HG02623 (cell line): ENCODE measurements around the gene SPRR1B.
"Not testable (repeated sequence)": the region's sequence is repeated elsewhere in the genome, so short reads cannot be mapped to it uniquely, and the experiment has no call there.

Experiments
- ATAC-seq: cut with Tn5 transposase; IDR thresholded peaks from one replicate; pipeline ENCODE4 v1.9.1; 2021; ENCODE audit warnings: moderate library complexity; ENCODE audit not compliant: unreplicated experiment

The SPRR1B gene, protein sequence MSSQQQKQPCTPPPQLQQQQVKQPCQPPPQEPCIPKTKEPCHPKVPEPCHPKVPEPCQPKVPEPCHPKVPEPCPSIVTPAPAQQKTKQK

DNA sequence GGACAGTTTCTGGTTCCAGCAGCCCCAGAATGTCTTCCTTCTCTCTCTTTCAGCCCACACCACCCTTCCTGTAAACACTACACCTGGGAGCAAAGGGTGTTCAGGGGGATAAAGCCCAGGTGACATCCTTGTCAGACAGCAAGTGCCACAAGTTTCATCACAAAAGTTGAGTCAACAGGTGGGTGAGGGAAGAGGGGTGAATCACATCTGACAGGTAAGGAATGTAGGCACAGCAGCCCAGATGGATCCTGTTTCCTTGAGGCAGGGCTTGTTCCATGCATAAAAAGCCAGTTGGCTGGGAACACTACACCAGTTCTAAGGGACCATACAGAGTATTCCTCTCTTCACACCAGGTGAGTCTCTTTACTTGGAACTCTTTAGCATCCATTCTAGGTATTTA, at the start of gene SPRR1B:
Gene SPRR1B, plus strand, starts transcription at position 309 of the 400 bp plus-strand sequence. CDS start 1,143 bp downstream, outside the sequence.
- no peak for ATAC-seq

DNA sequence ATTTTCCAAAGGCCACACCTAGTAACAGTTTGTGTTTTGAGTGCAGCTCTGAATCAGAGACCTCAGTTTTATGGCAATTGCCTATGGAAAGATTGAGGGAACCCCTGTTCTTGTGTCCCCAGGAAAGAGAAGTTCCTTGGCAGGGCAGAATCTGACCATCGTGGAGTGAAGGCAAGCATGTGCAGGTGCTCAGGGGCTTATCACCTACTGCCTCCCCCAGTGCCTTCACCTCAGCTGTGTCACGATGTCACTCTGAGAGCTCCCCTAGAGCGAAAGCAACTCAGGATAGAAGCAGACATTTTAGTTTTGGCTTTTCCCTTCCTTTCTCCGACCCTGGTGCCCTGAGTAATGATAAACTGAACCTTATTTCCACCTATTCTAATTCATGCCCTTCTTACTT, 48.9 kb upstream of the SPRR1B start:
- ATAC-seq, result no peak

DNA sequence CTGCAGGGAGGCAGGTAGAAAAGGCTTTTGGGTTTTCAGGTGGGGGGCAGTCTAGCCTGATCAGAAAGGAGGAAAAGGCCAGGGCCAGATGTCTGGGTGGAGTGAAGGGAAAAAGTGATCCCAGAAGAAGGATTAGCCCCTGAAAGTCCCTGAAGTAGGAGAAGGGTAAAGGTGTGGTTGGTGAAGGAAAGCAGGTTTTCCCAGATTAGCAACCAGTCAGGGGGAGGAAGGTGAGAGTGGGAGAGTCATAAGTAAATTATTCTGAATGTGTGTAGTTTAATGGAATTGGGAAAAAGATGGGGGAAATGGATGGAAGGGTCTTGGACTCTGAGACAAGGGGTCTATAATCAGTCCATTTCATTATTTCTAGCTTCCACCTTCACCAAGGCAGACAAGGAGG, 47.8 kb upstream of the SPRR1B start:
- ATAC-seq, result no peak

DNA sequence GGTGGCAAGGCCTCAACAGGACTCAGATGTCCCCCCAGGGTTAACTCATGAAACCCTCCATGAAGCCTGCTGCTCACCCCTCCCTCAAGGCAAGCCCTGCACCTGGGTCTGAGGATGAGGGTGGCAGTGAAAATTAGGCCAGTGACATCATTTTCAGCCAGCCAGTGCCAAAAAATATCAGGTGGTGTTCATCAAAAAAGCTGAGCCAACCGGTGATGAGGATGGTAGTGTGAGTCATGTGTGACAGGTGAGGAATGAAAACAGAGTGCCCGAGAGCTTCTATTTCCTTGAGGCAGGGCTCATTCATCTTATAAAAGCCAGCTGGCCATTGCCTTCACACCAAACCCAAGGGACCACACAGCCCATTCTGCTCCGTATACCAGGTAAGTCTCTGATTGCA, 47.3 kb upstream of the SPRR1B start, which contains the start of gene SPRR1A:
Gene SPRR1A, plus strand, starts transcription at position 339 of the 400 bp plus-strand sequence. CDS start 1,150 bp downstream, outside the sequence.
- no peak for ATAC-seq

DNA sequence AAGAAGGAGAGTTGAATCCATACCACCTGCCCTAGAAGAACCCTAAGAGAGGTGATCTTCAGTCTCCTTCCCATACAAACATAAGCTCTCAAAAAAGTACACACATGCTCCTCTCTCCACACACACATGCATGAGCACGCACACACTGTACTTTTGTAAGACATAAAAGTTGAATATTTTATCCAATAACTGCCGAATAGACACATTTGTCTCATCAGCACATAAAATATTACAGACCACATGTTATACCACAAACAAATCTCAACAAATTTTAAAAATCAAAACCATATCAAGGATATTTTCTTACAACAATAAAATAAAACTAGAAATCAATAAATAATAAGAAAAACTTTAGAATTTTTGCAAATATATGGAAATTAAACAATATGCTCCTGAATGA, 44.4 kb upstream of the SPRR1B start:
- ATAC-seq, result no peak

DNA sequence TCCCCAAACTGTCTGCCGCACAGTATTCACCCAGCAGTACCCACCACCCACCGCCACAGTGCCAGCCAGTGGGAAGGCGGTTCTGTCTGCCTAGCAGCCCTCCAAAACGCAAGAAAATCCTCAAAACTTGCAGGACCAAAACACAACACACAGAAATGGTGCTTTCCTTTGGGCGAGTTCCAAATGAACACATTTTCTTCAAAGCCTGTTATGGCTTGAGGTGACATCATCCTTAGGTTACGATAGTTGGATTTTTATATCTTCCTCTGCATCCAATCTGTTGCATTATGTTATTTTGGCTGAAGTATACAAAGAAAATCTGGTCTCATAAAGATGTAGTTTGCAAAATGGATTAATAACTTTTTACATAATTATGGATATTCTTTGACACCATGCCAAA, 37.8 kb upstream of the SPRR1B start:
- no peak for ATAC-seq

DNA sequence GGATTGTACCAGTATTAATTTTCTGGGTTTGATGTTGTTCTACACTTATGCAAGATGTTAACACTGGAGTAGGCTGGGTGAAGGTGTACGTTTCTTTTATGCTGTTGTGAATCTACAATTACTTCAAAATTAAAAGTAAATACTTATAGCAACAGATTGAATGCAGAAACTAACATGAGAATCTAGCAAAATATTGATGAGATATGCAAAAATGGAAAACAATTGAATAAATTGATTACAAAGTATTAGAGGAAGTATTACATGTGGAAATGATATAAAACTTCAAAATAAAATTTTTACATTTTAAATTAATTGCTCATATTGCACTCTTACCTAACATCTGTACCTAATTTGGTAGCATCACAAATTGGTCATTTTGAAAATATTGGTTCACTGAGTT, 35.2 kb upstream of the SPRR1B start:
- no peak for ATAC-seq

DNA sequence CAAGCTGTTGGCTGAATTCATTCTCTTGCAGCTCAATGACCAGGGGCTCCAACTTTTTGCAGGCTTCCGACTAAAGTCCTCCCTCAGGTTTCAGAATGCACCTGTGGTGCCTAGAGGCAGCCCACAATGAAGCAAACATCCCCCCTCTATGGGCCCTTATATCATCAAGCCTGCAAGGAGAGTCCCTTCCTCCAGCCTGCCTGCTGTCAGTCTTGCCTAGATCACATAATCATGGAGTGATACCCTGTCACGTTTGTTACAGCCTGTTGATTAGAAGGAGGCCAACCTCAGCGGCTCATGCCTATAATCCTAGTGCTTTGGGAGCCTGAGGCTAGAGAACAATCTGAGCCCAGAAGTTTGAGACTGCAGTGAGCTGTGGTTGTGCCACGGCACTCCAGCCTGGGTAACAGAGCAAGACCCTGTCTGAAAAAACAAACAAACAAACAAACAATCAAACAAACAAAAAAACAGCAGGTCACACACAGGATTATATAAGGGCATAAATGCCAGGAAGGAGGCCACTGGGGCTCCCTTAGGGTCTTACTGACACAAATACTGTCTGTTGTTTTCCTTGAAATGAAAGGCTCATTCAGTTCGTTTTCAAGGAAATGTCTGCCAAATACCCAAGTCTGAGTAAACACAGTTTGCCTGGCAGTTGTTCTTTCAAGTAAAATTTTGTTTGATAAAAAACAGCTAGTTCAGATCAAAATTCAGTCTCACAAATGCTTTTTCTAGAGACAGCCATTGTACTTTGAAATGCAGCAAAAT, 34.2 kb upstream of the SPRR1B start:
- ATAC-seq, result no peak

DNA sequence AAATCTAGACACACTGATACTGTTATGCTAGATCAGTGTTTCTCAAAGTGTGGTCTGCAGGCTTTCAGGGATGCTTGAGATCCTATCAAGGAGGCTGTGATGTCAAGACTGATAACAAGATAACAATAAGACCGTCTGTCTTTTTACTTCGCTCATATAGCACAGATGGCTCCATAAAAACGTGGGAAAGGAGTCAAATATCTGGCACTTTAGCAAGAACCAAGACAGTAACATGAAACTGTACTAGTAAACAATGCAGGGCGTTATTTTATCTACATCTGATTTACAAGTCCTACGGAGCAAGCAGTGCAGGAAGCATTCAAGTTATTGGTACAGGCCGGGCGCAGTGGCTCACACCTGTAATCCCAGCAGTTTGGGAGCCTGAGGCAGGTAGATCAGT, 33.1 kb upstream of the SPRR1B start:
- ATAC-seq, result no peak

DNA sequence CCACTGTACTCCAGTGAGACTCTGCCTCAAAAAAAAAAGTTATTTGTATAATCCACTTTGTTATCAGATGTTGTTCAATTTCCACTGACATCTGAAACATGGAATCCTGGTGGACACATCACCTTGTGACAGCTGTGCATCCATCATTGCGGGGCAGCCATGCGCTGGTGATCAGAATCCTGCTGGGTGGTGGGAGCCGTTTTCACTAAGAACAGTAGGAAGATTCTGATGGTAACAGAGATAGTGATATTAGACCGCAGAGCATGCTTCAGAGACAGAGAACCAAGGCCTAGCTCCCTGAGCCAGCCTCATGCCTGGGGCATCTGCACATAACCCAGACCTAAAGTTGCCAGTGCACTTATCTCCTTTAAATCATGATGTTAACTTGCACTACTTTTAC, 32.5 kb upstream of the SPRR1B start:
- ATAC-seq, result no peak

DNA sequence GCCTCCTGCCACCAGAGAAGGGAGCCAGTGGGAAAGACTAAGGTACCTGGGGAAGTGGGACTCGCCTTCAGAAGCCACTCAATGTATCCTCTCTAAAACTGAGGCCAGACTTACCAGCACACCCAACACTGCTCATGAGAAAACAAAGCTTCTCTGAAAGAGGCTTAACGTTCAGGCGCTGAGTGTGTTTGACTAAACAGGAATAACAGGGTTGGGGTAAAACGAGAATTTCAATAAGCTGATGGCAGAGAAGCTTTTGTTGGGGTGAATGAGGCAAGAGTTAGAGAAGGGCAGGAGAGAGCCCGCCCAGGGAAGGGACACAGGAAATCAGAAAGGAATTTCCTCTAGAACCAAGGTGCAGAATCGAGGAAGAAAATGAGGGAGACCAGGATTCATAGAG, 31.2 kb upstream of the SPRR1B start:
- no peak for ATAC-seq

DNA sequence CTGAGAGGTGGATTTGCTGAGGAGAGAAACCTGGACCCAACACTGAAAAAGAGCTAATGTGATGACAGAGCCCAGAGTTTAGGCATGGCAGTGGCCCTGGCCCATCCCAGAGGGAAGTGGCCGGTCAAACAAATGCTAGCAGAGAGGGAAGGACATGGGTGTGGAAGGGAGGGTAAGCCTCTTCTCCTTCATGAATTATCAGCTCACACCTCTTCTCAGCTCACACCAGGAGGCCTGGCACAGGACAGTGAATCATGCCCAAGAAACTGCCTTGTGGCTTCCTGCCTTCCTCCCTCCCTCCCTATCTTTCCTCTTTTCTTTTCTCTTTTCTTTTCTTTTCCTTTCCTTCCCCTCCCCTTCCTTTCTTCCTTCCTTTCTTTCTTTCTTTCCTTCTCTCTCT, 30.7 kb upstream of the SPRR1B start:
- ATAC-seq, result no peak

DNA sequence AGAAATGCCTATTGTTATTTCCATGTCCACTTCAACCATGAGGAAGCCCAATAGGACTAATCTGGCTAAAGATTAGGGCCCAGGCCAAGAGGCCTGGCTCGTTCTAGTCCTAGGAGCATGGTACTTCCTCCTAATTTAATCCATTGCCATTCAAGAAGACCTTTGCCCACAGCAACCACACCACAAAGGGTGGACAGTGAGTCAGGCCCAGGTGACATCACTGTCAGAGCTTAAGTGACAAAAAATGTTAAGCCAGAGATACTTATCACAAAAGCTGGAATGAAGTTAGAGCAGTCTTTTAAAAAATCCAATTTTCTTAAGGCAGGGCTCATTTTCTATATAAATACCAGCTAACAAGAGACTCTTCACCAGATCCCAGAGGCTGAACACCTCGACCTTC, 29.6 kb upstream of the SPRR1B start, which contains the start of gene SPRR3:
Gene SPRR3, plus strand, starts transcription at position 368 of the 400 bp plus-strand sequence. CDS start 1,272 bp downstream, outside the sequence.
- ATAC-seq, result no peak

DNA sequence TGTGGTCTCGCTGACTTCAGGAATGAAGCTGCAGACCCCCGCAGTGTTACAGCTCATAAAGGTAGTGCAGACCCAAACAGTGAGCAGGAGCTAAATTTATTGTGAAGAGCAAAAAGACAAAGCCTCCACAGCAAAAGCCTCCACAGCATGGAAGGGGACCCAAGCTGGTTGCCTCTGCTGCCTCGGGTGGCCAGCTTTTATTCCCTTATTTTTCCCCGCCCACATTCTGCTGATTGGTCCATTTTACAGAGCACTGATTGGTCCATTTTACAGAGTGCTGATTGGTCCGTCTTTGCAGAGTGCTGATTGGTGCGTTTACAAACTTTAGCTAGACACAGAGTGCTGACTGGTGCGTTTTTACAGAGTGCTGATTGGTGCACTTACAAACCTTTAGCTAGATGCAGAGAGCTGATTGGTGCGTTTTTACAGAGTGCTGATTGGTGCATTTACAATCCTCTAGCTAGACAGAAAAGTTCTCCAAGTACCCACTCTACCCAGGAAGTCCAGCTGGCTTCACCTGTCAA, 19.7 kb upstream of the SPRR1B start:
- not testable (repeated sequence) for ATAC-seq

DNA sequence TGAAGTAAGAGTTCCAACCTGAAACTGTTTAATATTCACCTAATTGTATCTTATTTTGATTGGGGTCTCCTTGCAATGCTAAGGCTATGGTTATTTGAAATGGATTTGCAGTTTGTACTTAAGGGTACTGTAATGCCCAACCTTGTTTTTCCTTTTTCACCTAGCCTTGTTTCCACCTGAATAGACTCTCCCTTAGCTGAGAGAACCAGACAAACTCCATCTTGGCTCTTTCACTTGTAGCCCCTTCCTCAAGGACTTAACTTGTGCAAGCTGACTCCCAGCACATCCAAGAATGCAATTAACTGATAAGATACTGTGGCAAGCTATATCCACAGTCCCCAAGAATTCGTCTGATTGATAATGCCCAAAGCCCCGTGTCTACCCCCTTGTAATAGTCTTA, 9.2 kb upstream of the SPRR1B start:
- ATAC-seq, result not testable (repeated sequence)

DNA sequence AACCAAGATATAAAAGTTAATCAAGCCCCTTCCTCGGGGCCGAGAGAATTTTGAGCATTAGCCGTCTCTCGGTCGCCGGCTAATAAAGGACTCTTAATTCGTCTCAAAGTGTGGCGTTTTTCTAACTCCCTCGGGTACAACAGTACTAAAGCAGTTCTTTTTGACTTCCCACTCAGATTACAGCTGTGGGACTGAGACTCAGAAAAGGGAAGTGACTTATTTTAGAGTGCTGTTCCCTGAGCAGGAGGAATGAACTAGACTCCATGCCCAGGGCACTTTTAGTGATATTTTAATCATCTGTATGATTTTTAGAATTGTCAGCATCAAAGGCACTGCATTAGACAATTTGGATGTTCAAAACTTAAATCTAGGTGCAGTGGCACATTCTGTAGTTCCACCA, 8.7 kb upstream of the SPRR1B start:
- ATAC-seq, result not testable (repeated sequence)

DNA sequence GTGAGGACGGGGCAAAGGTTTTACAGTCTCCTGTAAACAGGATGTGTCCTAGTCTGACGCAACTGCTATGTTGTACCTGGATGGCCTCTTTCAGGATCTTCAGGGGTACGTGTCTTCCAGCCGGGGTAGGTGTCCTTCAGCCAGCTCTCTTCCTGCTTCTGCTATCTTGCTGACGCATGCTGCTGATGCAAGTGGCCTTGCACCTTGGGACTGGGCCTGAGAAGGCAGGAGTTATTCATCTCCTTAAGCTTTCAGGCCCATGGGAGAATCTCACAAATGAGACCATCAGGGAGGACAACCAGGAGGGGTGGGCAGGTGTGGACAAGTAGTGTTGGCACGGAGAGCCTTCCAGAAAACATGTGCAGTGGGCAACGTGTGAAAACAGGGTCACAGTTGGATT, 7.9 kb upstream of the SPRR1B start:
- ATAC-seq, result no peak

DNA sequence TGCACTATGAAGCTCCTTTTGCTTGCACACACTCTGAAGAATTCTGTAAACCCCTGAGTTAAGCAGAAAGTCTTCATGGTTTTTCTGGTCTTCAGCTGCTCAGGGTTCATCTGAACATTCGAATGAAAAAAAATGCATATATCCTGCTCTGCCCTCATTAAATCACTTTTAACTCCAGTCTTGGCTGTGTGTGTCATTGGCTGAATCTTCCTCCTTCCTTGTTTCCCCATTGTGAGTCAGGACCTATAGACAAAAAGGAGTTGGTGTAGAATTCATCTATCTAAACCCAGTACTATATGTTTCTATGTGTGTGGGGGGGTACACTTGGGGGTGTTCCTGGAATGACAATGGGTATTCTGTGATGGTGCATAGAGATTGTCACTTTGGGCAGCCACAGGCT, 6.6 kb upstream of the SPRR1B start:
- ATAC-seq, result no peak

DNA sequence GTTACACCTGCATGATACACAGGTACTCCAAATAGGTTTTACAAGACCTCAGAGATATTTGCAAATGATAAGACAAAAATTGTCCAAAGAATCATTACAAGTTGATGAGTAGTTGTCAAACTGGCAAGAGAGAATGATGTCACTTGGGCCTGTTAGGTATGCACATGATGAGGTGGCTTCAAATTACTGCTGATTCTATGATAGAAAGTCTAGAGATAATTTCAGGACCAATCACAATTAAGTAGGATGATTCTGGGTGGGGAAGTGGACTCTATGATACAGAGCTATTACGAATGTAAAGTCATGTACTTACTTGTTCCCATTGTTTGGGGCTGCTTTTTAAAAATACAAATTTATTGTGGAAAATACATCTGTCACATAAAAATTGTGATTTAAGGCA, 5.2 kb upstream of the SPRR1B start:
- no peak for ATAC-seq

DNA sequence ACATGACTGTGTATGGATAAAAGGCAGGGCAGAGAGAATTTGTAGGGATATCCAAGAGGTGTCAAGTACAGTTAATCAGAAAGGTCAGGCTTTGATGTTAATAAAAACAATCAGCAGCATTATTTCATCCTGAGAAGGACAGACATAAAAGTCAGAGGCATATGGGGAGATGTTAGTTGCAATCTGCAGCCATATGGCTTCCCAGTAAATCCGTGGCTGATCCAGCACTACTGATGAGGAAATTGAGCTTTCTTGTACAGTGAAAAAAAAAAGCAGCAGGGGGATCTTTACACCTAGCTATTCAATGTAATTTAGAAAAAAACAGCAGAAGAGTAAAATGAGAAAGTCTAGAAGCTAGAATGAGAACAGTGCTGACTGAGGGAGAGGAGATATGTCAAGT, 2.2 kb upstream of the SPRR1B start:
- ATAC-seq, result no peak

DNA sequence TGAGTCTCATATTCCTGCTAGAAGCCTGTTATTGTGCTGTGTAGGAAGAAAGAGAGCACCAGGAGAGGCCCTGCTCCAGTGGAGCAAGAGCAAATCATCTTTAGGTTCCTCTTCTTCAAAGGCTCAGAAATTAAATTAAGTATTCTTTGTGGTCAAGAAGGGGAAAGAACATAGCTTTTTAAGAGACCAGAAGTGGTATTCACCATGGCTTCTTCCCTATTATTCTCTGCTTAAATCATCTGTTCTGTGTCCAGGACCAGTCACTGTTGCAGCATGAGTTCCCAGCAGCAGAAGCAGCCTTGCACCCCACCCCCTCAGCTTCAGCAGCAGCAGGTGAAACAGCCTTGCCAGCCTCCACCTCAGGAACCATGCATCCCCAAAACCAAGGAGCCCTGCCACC, 1.1 kb downstream of the SPRR1B start:
- ATAC-seq, result no peak

DNA sequence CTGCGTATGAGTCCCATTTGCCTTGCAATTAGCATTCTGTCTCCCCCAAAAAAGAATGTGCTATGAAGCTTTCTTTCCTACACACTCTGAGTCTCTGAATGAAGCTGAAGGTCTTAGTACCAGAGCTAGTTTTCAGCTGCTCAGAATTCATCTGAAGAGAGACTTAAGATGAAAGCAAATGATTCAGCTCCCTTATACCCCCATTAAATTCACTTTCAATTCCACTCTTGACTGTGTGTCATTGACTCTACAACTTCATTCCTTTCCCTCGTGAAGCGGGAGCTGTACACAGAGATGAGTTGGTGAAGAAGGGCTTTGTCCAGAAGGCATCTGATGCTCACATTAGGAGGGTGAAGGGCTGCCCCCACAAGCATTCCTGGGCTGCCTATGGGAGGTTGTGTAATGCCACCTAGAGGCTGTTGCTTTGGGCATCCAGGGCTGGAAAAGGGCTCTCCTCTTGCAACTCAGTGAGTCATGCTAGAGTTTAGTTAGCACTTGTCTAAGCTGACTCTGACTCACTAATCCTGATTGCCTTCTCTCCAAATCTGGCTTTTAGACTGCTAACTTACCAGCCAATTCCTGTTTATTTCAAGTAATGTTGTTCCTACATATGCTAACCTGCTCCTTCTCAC, 1.8 kb downstream of the SPRR1B start:
- no peak for ATAC-seq
